PC-9 (cell line): ENCODE data around the gene CDC42. TPM values are rescaled to one million over a fixed set of nuclear protein-coding genes. Genes with fewer than 3 reads are reported as not detected.

Source experiments
- BruUV-seq: library from RNA; stranded (reverse); fragments of 400-500 nt; replicated peaks from 2 replicates; lab custom pipeline; 2021; lab: Mats Ljungman, UMichigan
- CTCF ChIA-PET: fragments of 300-600 bp; sonication (Branson Sonifier 250); formaldehyde crosslinking; loops from one replicate; lab custom pipeline; 2022; ENCODE audit warnings: antibody characterized with exemption; lab: Charles Lee
- POLR2A ChIA-PET: fragments of 300-600 bp; sonication (Branson Sonifier 250); formaldehyde crosslinking; loops from one replicate; lab custom pipeline; 2022; ENCODE audit warnings: antibody characterized with exemption; ENCODE audit not compliant: unreplicated experiment; lab: Charles Lee
- DNase-seq, 2 experiments: peaks; one replicate each; pipeline versions ENCODE4 v3.0.0 to v3.0.0-alpha.2; 2015 to 2022; ENCODE audit warnings: mixed read lengths in 1 of 2
- H2AFZ ChIP-seq: fragments of 200-600 bp; sonication (generic); 2 replicates; pipeline ENCODE4 v1.8.1; 2017; ENCODE audit warnings: antibody characterized with exemption
- H3F3A ChIP-seq: fragments of 200-600 bp; sonication (generic); 2 replicates; pipeline ENCODE4 v1.8.1; 2017; ENCODE audit warnings: antibody characterized with exemption, mild to moderate bottlenecking, low read depth; ENCODE audit not compliant: insufficient read depth
- H3K27ac ChIP-seq: fragments of 200-600 bp; sonication (generic); 2 replicates; pipeline ENCODE4 v1.6.1; 2016; ENCODE audit warnings: mixed run types
- H3K27me3 ChIP-seq: fragments of 200-600 bp; sonication (generic); 2 replicates; pipeline ENCODE4 v1.6.1; 2016; ENCODE audit warnings: low read depth, mixed run types; ENCODE audit not compliant: insufficient read depth
- H3K36me3 ChIP-seq: fragments of 200-600 bp; sonication (generic); 2 replicates; pipeline ENCODE4 v1.6.1; 2016; ENCODE audit warnings: low read depth, mixed run types
- H3K4me1 ChIP-seq: fragments of 200-600 bp; sonication (generic); replicated peaks from 2 replicates; pipeline ENCODE4 v1.6.1; 2016; ENCODE audit warnings: mixed run types; ENCODE audit not compliant: insufficient read depth
- H3K4me2 ChIP-seq: fragments of 200-600 bp; sonication (generic); 2 replicates; pipeline ENCODE4 v1.6.1; 2017; ENCODE audit warnings: mixed run types
- H3K4me3 ChIP-seq: fragments of 200-600 bp; sonication (generic); 2 replicates; pipeline ENCODE4 v1.6.1; 2016; ENCODE audit warnings: mixed run types
- H3K79me2 ChIP-seq: fragments of 200-600 bp; sonication (generic); 2 replicates; pipeline ENCODE4 v1.6.1; 2017; ENCODE audit warnings: low read depth, mixed run types
- H3K9me2 ChIP-seq: fragments of 200-600 bp; sonication (generic); 2 replicates; pipeline ENCODE4 v1.8.1; 2017; ENCODE audit warnings: mild to moderate bottlenecking; ENCODE audit not compliant: insufficient read depth
- H3K9me3 ChIP-seq: fragments of 200-600 bp; sonication (generic); 2 replicates; pipeline ENCODE4 v1.8.1; 2016; ENCODE audit warnings: low read depth; ENCODE audit not compliant: insufficient read depth
- H4K20me1 ChIP-seq: fragments of 200-600 bp; sonication (generic); 2 replicates; pipeline ENCODE4 v1.8.1; 2017; ENCODE audit not compliant: insufficient read depth
- CTCF ChIP-seq: fragments of 200-600 bp; sonication (generic); conservative IDR thresholded peaks from 2 replicates; pipeline ENCODE4 v1.6.1; 2017; ENCODE audit warnings: mixed run types, antibody characterized with exemption, mild to moderate bottlenecking, moderate library complexity
- EZH2 ChIP-seq: fragments of 200-600 bp; sonication (generic); IDR thresholded peaks from 2 replicates; pipeline ENCODE4 v1.8.0; 2017; ENCODE audit warnings: antibody characterized with exemption, low read depth
- intact Hi-C: fragments of 100-400 bp; cut with micrococcal nuclease; formaldehyde crosslinking; loops from one replicate; pipeline ENCODE4 v1.10.0; 2022; ENCODE audit not compliant: unreplicated experiment
- total RNA-seq: library from RNA; stranded (reverse); gene quantifications from 2 replicates; pipeline ENCODE4 v1.2.3, GENCODE V29; 2021

The CDC42 gene
- total RNA-seq, 1 experiment from 2014 or later = 183 TPM

GRCh38 chr1:22111115-22111514, 58.6 kb downstream of the CDC42 start:
- intact Hi-C loops = no loop called here
- no peak overlapping the region for H3K4me3 ChIP-seq
- no peaks in the 10 kb centered on the region for H3K79me2 ChIP-seq
- POLR2A ChIA-PET = interaction anchor here (0.8 kb wide), 1 partner anchor 786 kb away, joined by 5 read pairs; no protein-coding TSS in a partner anchor
- H3K9me2 ChIP-seq = no peaks in the 10 kb centered on the region
- peaks cover 3% of the 10 kb centered on the region; the same call in 1 of the 2 replicates for H4K20me1 ChIP-seq
- DNase-seq = no peak
- no peak overlapping the region for H3K4me2 ChIP-seq
- no peak overlapping the region for H2AFZ ChIP-seq
- H3F3A ChIP-seq = peaks cover 5% of the 10 kb centered on the region; the same call in 1 of the 2 replicates
- H3K36me3 ChIP-seq = no peaks in the 10 kb centered on the region
- no peaks in the 10 kb centered on the region for H3K27me3 ChIP-seq
- BruUV-seq = no TSS peak
- no peak overlapping the region for H3K27ac ChIP-seq
- CTCF ChIA-PET = interaction anchor here (0.7 kb wide), 1 partner anchor 304 kb away, joined by 4 read pairs; no protein-coding TSS in a partner anchor
- H3K9me3 ChIP-seq = no peaks in the 10 kb centered on the region
- no peak for TF ChIP-seq EZH2
- TF ChIP-seq CTCF = no peak
- H3K4me1 ChIP-seq = no peaks in the 10 kb centered on the region

GRCh38 chr1:22111620-22112019, 59.1 kb downstream of the CDC42 start:
- Histone ChIP-seq H3K27ac (no peak overlapping the region), H3K9me2 (no peaks in the 10 kb centered on the region), H3K79me2 (no peaks in the 10 kb centered on the region), H3K27me3 (no peaks in the 10 kb centered on the region), H3K9me3 (no peaks in the 10 kb centered on the region), H2AFZ (no peak overlapping the region), H3K4me2 (no peak overlapping the region), H3K36me3 (no peaks in the 10 kb centered on the region), H4K20me1 (peaks cover 3% of the 10 kb centered on the region; the same call in 1 of the 2 replicates), H3F3A (peaks cover 5% of the 10 kb centered on the region; the same call in 1 of the 2 replicates), H3K4me3 (no peak overlapping the region), H3K4me1 (no peaks in the 10 kb centered on the region)
- TF ChIP-seq CTCF (no peak), EZH2 (no peak)
- no TSS peak for BruUV-seq
- ChIA-PET CTCF (interaction anchor here (0.7 kb wide), 1 partner anchor 303 kb away, joined by 4 read pairs; no protein-coding TSS in a partner anchor), POLR2A (interaction anchor here (0.6 to 0.8 kb wide), 2 partner anchors 135 to 787 kb away, joined by 3 to 5 read pairs; no protein-coding TSS in a partner anchor)
- DNase-seq = peak in 1 of 2 experiments; percentile 19
- intact Hi-C loops = no loop called here

GRCh38 chr1:22112554-22112953, 60.0 kb downstream of the CDC42 start:
- BruUV-seq = no TSS peak
- Histone ChIP-seq H4K20me1 (0 out of 2 replicates have a peak, but pooled peaks cover 3% of the 10 kb centered on the region), H3K27ac (no peak overlapping the region), H3K9me2 (no peaks in the 10 kb centered on the region), H3K36me3 (no peaks in the 10 kb centered on the region), H3F3A (peaks cover 5% of the 10 kb centered on the region; the same call in 1 of the 2 replicates), H2AFZ (no peak overlapping the region), H3K4me3 (no peak overlapping the region), H3K4me2 (no peak overlapping the region), H3K79me2 (no peaks in the 10 kb centered on the region), H3K9me3 (no peaks in the 10 kb centered on the region), H3K4me1 (no peaks in the 10 kb centered on the region), H3K27me3 (no peaks in the 10 kb centered on the region)
- ChIA-PET POLR2A (no interaction called here), CTCF (no interaction called here)
- TF ChIP-seq CTCF (no peak), EZH2 (no peak)
- no peak for DNase-seq
- intact Hi-C loops = no loop called here
